Measurements from ENCODE around the gene AGBL4.

AGBL4 gene

DNA sequence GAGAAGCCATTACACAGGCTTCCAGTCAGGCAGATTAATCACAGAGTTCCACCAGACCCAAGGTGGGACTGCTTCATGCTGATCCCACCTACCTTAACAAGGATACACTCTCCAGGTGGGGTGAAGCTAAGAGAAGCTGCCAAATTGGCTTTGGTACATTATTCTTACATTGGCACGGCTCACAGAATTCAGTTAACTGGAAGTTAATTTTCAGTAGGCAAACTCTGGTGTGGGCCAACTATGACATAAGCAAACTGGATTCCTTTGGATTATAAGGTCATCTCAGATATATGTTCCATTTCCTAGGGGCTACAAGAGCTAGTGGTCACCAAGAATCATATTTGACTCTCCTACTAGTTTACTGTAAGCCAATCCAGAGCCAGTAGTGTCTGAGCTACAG lies 798.3 kb downstream of the AGBL4 start:
- DNase-seq (ENCODE audit: low read depth, low spot score) = no peak
- in situ Hi-C loops (cut with HindIII; ENCODE audit: low sequenced_read_pairs) = no loop called here
- no peak overlapping the region for H3K4me3 ChIP-seq (ENCODE audit: low read depth, low read length)
- TF ChIP-seq CTCF (IDR thresholded peaks at IDR 0.05; ENCODE audit: low read depth, low read length) = no peak

DNA sequence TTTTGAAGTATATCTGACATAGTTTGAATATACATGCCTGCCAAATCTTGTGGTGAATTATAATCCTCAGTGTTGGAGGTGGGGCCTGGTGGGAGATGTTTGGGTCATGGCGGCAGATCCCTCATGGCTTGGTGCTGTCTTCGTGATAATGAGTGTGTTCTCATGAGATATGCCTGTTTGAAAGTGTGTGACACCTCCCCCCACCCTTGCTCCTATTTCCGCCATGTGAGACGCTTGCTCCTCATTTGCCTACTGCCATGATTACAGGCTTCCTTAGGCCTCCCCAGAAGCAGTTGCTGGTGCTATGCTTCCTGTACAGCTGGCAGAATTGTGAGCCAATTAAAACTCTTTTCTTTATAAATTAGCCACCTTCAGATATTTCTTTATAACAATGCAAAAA lies 810.5 kb downstream of the AGBL4 start:
- in situ Hi-C loops (cut with HindIII; ENCODE audit: low sequenced_read_pairs) = no loop called here
- H3K4me3 ChIP-seq (ENCODE audit: low read depth, low read length) = no peak overlapping the region
- DNase-seq (ENCODE audit: low read depth, low spot score) = no peak
- no peak for TF ChIP-seq CTCF (IDR thresholded peaks at IDR 0.05; ENCODE audit: low read depth, low read length)

- no peak for TF ChIP-seq CTCF (IDR thresholded peaks at IDR 0.05; ENCODE audit: low read depth, low read length)
- in situ Hi-C loops (cut with HindIII; ENCODE audit: low sequenced_read_pairs) = no loop called here
- DNase-seq (ENCODE audit: low read depth, low spot score) = no peak
- H3K4me3 ChIP-seq (ENCODE audit: low read depth, low read length) = no peak overlapping the region
Observed at GRCh38 chr1:49208712-49209111, 815.0 kb downstream of the AGBL4 start.

GRCh38 chr1:49204720-49205119 lies 819.0 kb downstream of the AGBL4 start:
- no peak overlapping the region for H3K4me3 ChIP-seq (ENCODE audit: low read depth, low read length)
- in situ Hi-C loops (cut with HindIII; ENCODE audit: low sequenced_read_pairs) = no loop called here
- DNase-seq (ENCODE audit: low read depth, low spot score) = no peak
- TF ChIP-seq CTCF (IDR thresholded peaks at IDR 0.05; ENCODE audit: low read depth, low read length) = no peak

DNA sequence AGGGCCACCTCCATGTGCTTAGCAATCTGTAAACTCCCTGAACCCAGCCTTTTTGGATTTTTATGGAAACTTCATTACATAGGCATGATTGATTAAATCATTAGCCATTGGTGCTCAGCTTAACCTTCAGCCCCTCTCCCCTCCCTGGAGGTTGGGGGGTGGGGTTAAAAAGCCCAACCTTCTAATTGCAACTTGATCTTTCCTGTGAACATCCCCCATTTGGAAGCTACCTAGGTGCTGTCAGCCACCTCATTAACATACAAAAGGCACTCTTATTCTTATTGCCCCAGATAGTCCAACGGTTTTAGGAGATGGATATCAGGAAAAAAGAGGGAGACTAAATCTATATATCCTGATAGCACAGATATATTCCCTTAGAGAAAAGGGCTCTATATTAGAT lies 823.0 kb downstream of the AGBL4 start:
- TF ChIP-seq CTCF (IDR thresholded peaks at IDR 0.05; ENCODE audit: low read depth, low read length) = no peak
- in situ Hi-C loops (cut with HindIII; ENCODE audit: low sequenced_read_pairs) = no loop called here
- no peak for DNase-seq (ENCODE audit: low read depth, low spot score)

GRCh38 chr1:49199564-49199963 lies 824.2 kb downstream of the AGBL4 start:
- no peak overlapping the region for H3K4me3 ChIP-seq (ENCODE audit: low read depth, low read length)
- no peak for TF ChIP-seq CTCF (IDR thresholded peaks at IDR 0.05; ENCODE audit: low read depth, low read length)
- DNase-seq (ENCODE audit: low read depth, low spot score) = no peak
- in situ Hi-C loops (cut with HindIII; ENCODE audit: low sequenced_read_pairs) = no loop called here

More for the DNA sequence above, 823.0 kb downstream of the AGBL4 start:
- no peak overlapping the region for H3K4me3 ChIP-seq (ENCODE audit: low read depth, low read length)

DNA sequence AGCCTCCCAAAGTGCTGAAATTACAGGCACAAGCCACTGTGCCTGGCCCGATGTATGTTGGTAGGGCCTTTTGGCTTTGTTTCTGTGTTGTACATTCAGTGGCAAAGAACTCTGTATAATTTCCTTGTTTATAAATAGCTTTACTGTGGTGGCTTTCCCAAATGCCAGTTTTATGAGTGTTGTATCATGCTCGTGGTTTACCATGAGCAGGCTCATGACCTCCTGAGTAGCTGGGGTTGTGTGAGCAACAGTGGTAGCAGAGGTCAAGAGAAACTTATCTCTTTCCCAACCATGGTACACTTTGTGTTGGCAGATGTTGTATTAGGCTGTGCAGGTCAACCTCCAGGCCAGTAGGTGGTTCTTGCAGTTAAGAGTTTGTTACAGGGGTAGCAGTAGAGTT lies 826.7 kb downstream of the AGBL4 start:
- peak; percentile 16 for DNase-seq (ENCODE audit: low read depth, low spot score)
- no peak overlapping the region for H3K4me3 ChIP-seq (ENCODE audit: low read depth, low read length)
- no peak for TF ChIP-seq CTCF (IDR thresholded peaks at IDR 0.05; ENCODE audit: low read depth, low read length)
- in situ Hi-C loops (cut with HindIII; ENCODE audit: low sequenced_read_pairs) = no loop called here
